IPS-18c (cell line): ENCODE results near the gene FLOT1.

Experiments used
- H3K4me3 ChIP-seq: 2 replicates; pipeline ENCODE4 v1.7.0; 2013; ENCODE audit warnings: low read depth, mild to moderate bottlenecking, low read length, moderate library complexity; ENCODE audit not compliant: insufficient read depth
- H3K9me3 ChIP-seq: one replicate; pipeline ENCODE4 v1.6.1; 2013; ENCODE audit warnings: mild to moderate bottlenecking, low read length, moderate library complexity; ENCODE audit not compliant: control insufficient read depth, insufficient read depth

The FLOT1 gene

GRCh38 chr6:30754631-30755030 lies 12.1 kb upstream of the FLOT1 start:
- Histone ChIP-seq H3K9me3 (no peaks in the 10 kb centered on the region), H3K4me3 (no peak overlapping the region)

- H3K4me3 ChIP-seq = no peak overlapping the region
Observed at GRCh38 chr6:30752157-30752927, 9.9 kb upstream of the FLOT1 start.

GRCh38 chr6:30750379-30750668 lies 7.8 kb upstream of the FLOT1 start:
- H3K9me3 ChIP-seq = no peaks in the 10 kb centered on the region
- no peak overlapping the region for H3K4me3 ChIP-seq

More at GRCh38 chr6:30752157-30752927, 9.9 kb upstream of the FLOT1 start:
- no peaks in the 10 kb centered on the region for H3K9me3 ChIP-seq

- H3K9me3 ChIP-seq = no peaks in the 10 kb centered on the region
- H3K4me3 ChIP-seq = no peak overlapping the region
Observed at GRCh38 chr6:30749554-30750378, 7.3 kb upstream of the FLOT1 start.

- Histone ChIP-seq H3K9me3 (no peaks in the 10 kb centered on the region), H3K4me3 (no peak overlapping the region)
Observed at GRCh38 chr6:30748851-30749540, 6.5 kb upstream of the FLOT1 start.

- Histone ChIP-seq H3K9me3 (no peaks in the 10 kb centered on the region), H3K4me3 (no peak overlapping the region)
Observed at GRCh38 chr6:30747902-30748769, 5.6 kb upstream of the FLOT1 start.

GRCh38 chr6:30747300-30747687 lies 4.8 kb upstream of the FLOT1 start:
- Histone ChIP-seq H3K9me3 (no peaks in the 10 kb centered on the region), H3K4me3 (no peak overlapping the region)

- H3K9me3 ChIP-seq = peaks cover 2% of the 10 kb centered on the region
- H3K4me3 ChIP-seq = peak within 1 kb of the TSS; percentile 86
Observed at GRCh38 chr6:30744054-30744805, 1.7 kb upstream of the FLOT1 start, which contains the start of gene IER3. TSS of gene IER3 (minus strand) at chr6:30744547. CDS start at chr6:30744518, 29 bp downstream.

GRCh38 chr6:30743099-30744053 lies 889 bp upstream of the FLOT1 start:
- peaks cover 2% of the 10 kb centered on the region for H3K9me3 ChIP-seq
- H3K4me3 ChIP-seq = peak overlapping the region; percentile 86

- Histone ChIP-seq H3K9me3 (peaks cover 2% of the 10 kb centered on the region), H3K4me3 (peak overlapping the region; percentile 86)
Observed at GRCh38 chr6:30741789-30742315, 635 bp downstream of the FLOT1 start.

GRCh38 chr6:30741063-30741779 lies 1.3 kb downstream of the FLOT1 start:
- Histone ChIP-seq H3K4me3 (peak overlapping the region; percentile 86), H3K9me3 (peaks cover 2% of the 10 kb centered on the region)

- Histone ChIP-seq H3K9me3 (peaks cover 2% of the 10 kb centered on the region), H3K4me3 (no peak overlapping the region)
Observed at GRCh38 chr6:30740540-30740870, 2.0 kb downstream of the FLOT1 start.

- Histone ChIP-seq H3K4me3 (no peak overlapping the region), H3K9me3 (peaks cover 5% of the 10 kb centered on the region)
Observed at GRCh38 chr6:30738532-30738931, 4.0 kb downstream of the FLOT1 start.

GRCh38 chr6:30735668-30736314 lies 6.7 kb downstream of the FLOT1 start:
- Histone ChIP-seq H3K9me3 (peaks cover 2% of the 10 kb centered on the region), H3K4me3 (no peak overlapping the region)
